Motor neuron (in vitro differentiated cells): ENCODE results near the gene ELF3. TPM values are rescaled to one million over a fixed set of nuclear protein-coding genes. Genes with fewer than 3 reads are reported as not detected.
"Not testable (repeated sequence)": the region's sequence is repeated elsewhere in the genome, so short reads cannot be mapped to it uniquely, and the experiment has no call there.

Experiments used
- ATAC-seq, 8 experiments: fragments of 200-7000 bp; cut with Tn5 transposase; replicated peaks in 6 of 8; 2 replicates each; pipeline ENCODE4 v1.8.0; 2021; ENCODE audit warnings: mild to moderate bottlenecking in 8 of 8, moderate library complexity in 8 of 8
- H3K27ac ChIP-seq, 2 donors: fragments of 250-450 bp; sonication (Bioruptor Pico); 2 replicates each; pipeline ENCODE4 v1.9.0; 2021; ENCODE audit warnings: antibody characterized with exemption in 2 of 2, mild to moderate bottlenecking in 2 of 2, moderate library complexity in 1 of 2
- H3K4me1 ChIP-seq, 2 donors: fragments of 250-450 bp; sonication (Bioruptor Pico); replicated peaks in 1 of 2; 2 replicates each; pipeline ENCODE4 v1.6.1; 2021; ENCODE audit warnings: antibody characterized with exemption in 2 of 2, mild to moderate bottlenecking in 2 of 2, moderate library complexity in 1 of 2
- H3K4me3 ChIP-seq, 5 donors: fragments of 250-450 bp; sonication (Bioruptor Pico); 2 replicates each; pipeline ENCODE4 v1.9.0; 2021; ENCODE audit warnings: antibody characterized with exemption in 5 of 5, mild to moderate bottlenecking in 5 of 5, moderate library complexity in 4 of 5
- WGBS, 10 experiments: fragments of 450-650 bp; shearing (Covaris generic); methylation state at CpG; one replicate each; pipeline ENCODE4 v1.0.0; 2022; 5-methylcytosine and 5-hydroxymethylcytosine counted together
- in situ Hi-C, 9 experiments: fragments of 400-800 bp; cut with MboI; loops; one replicate each; pipeline ENCODE4 v1.15.0; 2021; ENCODE audit warnings: low sequenced_read_pairs in 9 of 9, low pct_unique_long_range_greater_than_20kb in 2 of 9; ENCODE audit not compliant: unreplicated experiment in 9 of 9
- total RNA-seq, 8 experiments: library from RNA; unstranded; fragments of 300-600 nt; gene quantifications; 2 replicates each; pipeline versions ENCODE4 v1.2.3 to v1.2.4, GENCODE V29; 2022

Gene ELF3
- total RNA-seq, 8 experiments from 2014 or later = 0.27 to 18.0 (median 2.8) TPM

- ATAC-seq, in situ Hi-C loops: not testable (repeated sequence)
- 63 to 100% (median 84%) methylated on average over 1 to 10 of the region's 10 CpGs; no CpG with 5 or more reads in 1 of the 10 experiments for WGBS, 10 experiments
Measured at GRCh38 chr1:202064889-202065312, 54.5 kb downstream of the ELF3 start.

More at GRCh38 chr1:202064889-202065312, 54.5 kb downstream of the ELF3 start:
- not testable (repeated sequence) for H3K4me3 ChIP-seq, H3K4me1 ChIP-seq, H3K27ac ChIP-seq

Other genes with a start within 250 kb of the ELF3 start
- gene IPO9, start 181.4 kb upstream of the ELF3 start, total RNA-seq = 10 to 100 TPM; 16.9 to 69.8 (median 46.7) TPM
- 10 to 100 TPM in 3 of 8 experiments, 1 to 10 TPM in 5; 3.4 to 26.9 (median 7.6) TPM for gene SHISA4, start 121.7 kb upstream of the ELF3 start, total RNA-seq
- gene LMOD1, start 64.0 kb upstream of the ELF3 start, total RNA-seq = 1 to 10 TPM in 2 of 8 experiments, under 1 TPM in 6; 0.16 to 1.8 (median 0.62) TPM
- gene TIMM17A, start 55.1 kb upstream of the ELF3 start, total RNA-seq = 100 to 1,000 TPM in 3 of 8 experiments, 10 to 100 TPM in 5; 67.6 to 123 (median 75.4) TPM
- 100 to 1,000 TPM in 2 of 8 experiments, 10 to 100 TPM in 6; 33.6 to 137 (median 44.4) TPM for gene RNPEP, start 27.9 kb upstream of the ELF3 start, total RNA-seq
- gene GPR37L1, start 112.3 kb downstream of the ELF3 start, total RNA-seq = 1 to 10 TPM in 2 of 8 experiments, under 1 TPM in 6; 0.27 to 9.8 (median 0.64) TPM
- 10 to 100 TPM; 14.9 to 92.5 (median 72.2) TPM for gene ARL8A, start 134.2 kb downstream of the ELF3 start, total RNA-seq
- gene PTPN7, start 150.0 kb downstream of the ELF3 start, total RNA-seq = 1 to 10 TPM in 2 of 8 experiments, under 1 TPM in 6; 0.27 to 2.4 (median 0.64) TPM
- gene LGR6, start 183.2 kb downstream of the ELF3 start, total RNA-seq = 1 to 10 TPM in 1 of 8 experiments, under 1 TPM in 7; 0.13 to 1.0 (median 0.35) TPM